Stimulated activated CD8-positive, alpha-beta memory T cell treated with anti-CD3 and anti-CD28 coated beads, Interleukin-12 subunit alpha, Interleukin-12 subunit beta, amount 100 ng/mL, for 4 hours (primary cell): ENCODE results near the gene VIPR2.

Experiments used
- DNase-seq: peaks from one replicate; pipeline ENCODE4 v3.0.0-alpha.2; 2020; ENCODE audit warnings: low read depth

VIPR2 gene

GRCh38 chr7:159025161-159025779 lies 119.4 kb downstream of the VIPR2 start:
- DNase-seq = no peak

GRCh38 chr7:159024280-159024951 lies 120.3 kb downstream of the VIPR2 start:
- DNase-seq = no peak

- DNase-seq = no peak
These were observed 120.9 kb downstream of the VIPR2 start for GRCh38 chr7:159023746-159024145.

GRCh38 chr7:159023206-159023605 lies 121.5 kb downstream of the VIPR2 start:
- DNase-seq = no peak

GRCh38 chr7:159022238-159022993 lies 122.3 kb downstream of the VIPR2 start:
- no peak for DNase-seq

- DNase-seq = no peak
These were observed 123.7 kb downstream of the VIPR2 start for GRCh38 chr7:159020987-159021386.

- no peak for DNase-seq
These were observed 125.6 kb downstream of the VIPR2 start for GRCh38 chr7:159019111-159019510.

GRCh38 chr7:159017741-159018140 lies 126.9 kb downstream of the VIPR2 start:
- DNase-seq = no peak

- DNase-seq = no peak
These were observed 127.5 kb downstream of the VIPR2 start for GRCh38 chr7:159017210-159017609.

- no peak for DNase-seq
These were observed 128.1 kb downstream of the VIPR2 start for GRCh38 chr7:159016591-159016990.

- DNase-seq = no peak
These were observed 128.9 kb downstream of the VIPR2 start for GRCh38 chr7:159015454-159016410.

- no peak for DNase-seq
These were observed 129.6 kb downstream of the VIPR2 start for GRCh38 chr7:159015081-159015453.

GRCh38 chr7:159014297-159015062 lies 130.2 kb downstream of the VIPR2 start:
- no peak for DNase-seq

- DNase-seq = no peak
These were observed 130.8 kb downstream of the VIPR2 start for GRCh38 chr7:159013825-159014289.

- no peak for DNase-seq
These were observed 131.4 kb downstream of the VIPR2 start for GRCh38 chr7:159013181-159013690.

- no peak for DNase-seq
These were observed 132.2 kb downstream of the VIPR2 start for GRCh38 chr7:159012353-159013069.

- no peak for DNase-seq
These were observed 133.0 kb downstream of the VIPR2 start for GRCh38 chr7:159011722-159012022.

- no peak for DNase-seq
These were observed 133.5 kb downstream of the VIPR2 start for GRCh38 chr7:159010937-159011721.

GRCh38 chr7:159010411-159010810 lies 134.3 kb downstream of the VIPR2 start:
- DNase-seq = no peak

- DNase-seq = no peak
These were observed 134.7 kb downstream of the VIPR2 start for GRCh38 chr7:159009951-159010350.
